ENCODE measurements around the gene NEK11. TPM values are rescaled to one million over a fixed set of nuclear protein-coding genes. Genes with fewer than 3 reads are reported as not detected.
A peak's percentile ranks its signal among the peaks of the same experiment; 100 is the strongest.

NEK11 gene
- total RNA-seq, 4 donors from 2014 or later, result 3.5 to 8.6 (median 5.5) TPM

DNA sequence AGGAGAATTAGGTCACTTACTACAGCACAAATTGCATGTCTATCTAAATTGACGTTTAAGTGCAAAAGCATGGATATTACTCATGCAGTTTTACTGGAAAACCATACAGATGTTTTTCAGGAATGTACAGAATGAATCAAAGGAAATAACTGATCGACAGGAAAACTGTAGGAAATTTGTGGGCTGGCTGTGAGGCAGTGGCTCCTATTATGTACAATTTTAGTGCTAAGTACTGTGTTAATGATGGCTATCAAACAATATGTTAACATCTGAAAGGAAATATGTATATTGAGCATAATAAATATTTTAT lies 361.8 kb downstream of the NEK11 start:
- H3K27ac ChIP-seq, result no peak overlapping the region
- no peaks in the 10 kb centered on the region for H3K9me3 ChIP-seq
- no peaks in the 10 kb centered on the region for H3K27me3 ChIP-seq
- H3K4me1 ChIP-seq, result peaks cover 0 to 30% (median 4%) of the 10 kb centered on the region in 4 donors
- no peak overlapping the region for H3K4me3 ChIP-seq
- TF ChIP-seq POLR2A (IDR thresholded peaks at IDR 0.05), result no peak
- no peak for TF ChIP-seq CTCF (IDR thresholded peaks at IDR 0.05)
- no peak for DNase-seq
- peaks cover 0 to 14% (median 0%) of the 10 kb centered on the region in 3 donors for H3K36me3 ChIP-seq

- Histone ChIP-seq H3K36me3 (peaks cover 0 to 5% (median 0%) of the 10 kb centered on the region in 3 donors), H3K4me3 (no peak overlapping the region), H3K27ac (no peak overlapping the region), H3K27me3 (no peaks in the 10 kb centered on the region), H3K9me3 (no peaks in the 10 kb centered on the region), H3K4me1 (peaks cover 0 to 25% (median 3%) of the 10 kb centered on the region in 4 donors)
- no peak for DNase-seq
- TF ChIP-seq CTCF (IDR thresholded peaks at IDR 0.05), result peak in 1 of 6 experiments; percentile 3
- no peak for TF ChIP-seq POLR2A (IDR thresholded peaks at IDR 0.05)
Measured at GRCh38 chr3:131390331-131390730, 363.7 kb downstream of the NEK11 start.

DNA sequence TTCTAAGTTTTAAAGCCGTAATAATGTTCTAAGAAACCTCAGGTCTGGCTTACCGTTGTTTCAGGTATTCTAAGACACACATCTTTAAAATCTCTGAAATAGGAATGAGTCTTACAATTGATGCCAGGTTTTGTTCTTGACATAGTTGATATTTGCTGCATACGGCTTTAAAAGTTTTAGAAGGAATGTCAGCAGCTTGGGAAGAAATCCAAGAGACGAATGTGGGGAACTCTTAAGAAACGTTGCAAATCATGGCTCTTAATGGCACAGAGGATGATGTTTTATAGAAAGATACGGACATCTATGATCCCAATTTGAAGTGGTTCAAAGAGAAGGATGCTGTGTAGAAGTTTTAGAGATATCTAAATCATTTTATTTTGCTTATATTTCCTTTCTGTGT lies 366.4 kb downstream of the NEK11 start:
- no peak for DNase-seq
- Histone ChIP-seq H3K4me3 (no peak overlapping the region), H3K27me3 (no peaks in the 10 kb centered on the region), H3K36me3 (no peaks in the 10 kb centered on the region), H3K4me1 (peaks cover 0 to under 1% (median 0%) of the 10 kb centered on the region in 4 donors), H3K9me3 (no peaks in the 10 kb centered on the region), H3K27ac (no peak overlapping the region)
- TF ChIP-seq CTCF (IDR thresholded peaks at IDR 0.05) (no peak), POLR2A (IDR thresholded peaks at IDR 0.05) (no peak)

GRCh38 chr3:131393868-131394267 lies 367.2 kb downstream of the NEK11 start:
- H3K27me3 ChIP-seq, result no peaks in the 10 kb centered on the region
- H3K36me3 ChIP-seq, result no peaks in the 10 kb centered on the region
- H3K4me3 ChIP-seq, result no peak overlapping the region
- H3K9me3 ChIP-seq, result no peaks in the 10 kb centered on the region
- DNase-seq, result no peak
- TF ChIP-seq POLR2A (IDR thresholded peaks at IDR 0.05), result no peak
- no peaks in the 10 kb centered on the region for H3K4me1 ChIP-seq
- H3K27ac ChIP-seq, result no peak overlapping the region

GRCh38 chr3:131394400-131394799 lies 367.7 kb downstream of the NEK11 start:
- no peak for DNase-seq
- TF ChIP-seq POLR2A (IDR thresholded peaks at IDR 0.05), result no peak
- TF ChIP-seq CTCF (IDR thresholded peaks at IDR 0.05), result no peak
- H3K27me3 ChIP-seq, result no peaks in the 10 kb centered on the region
- H3K4me3 ChIP-seq, result no peak overlapping the region
- H3K27ac ChIP-seq, result no peak overlapping the region
- H3K9me3 ChIP-seq, result no peaks in the 10 kb centered on the region
- H3K4me1 ChIP-seq, result no peaks in the 10 kb centered on the region
- no peaks in the 10 kb centered on the region for H3K36me3 ChIP-seq

- Histone ChIP-seq H3K27ac (no peak overlapping the region), H3K27me3 (no peaks in the 10 kb centered on the region)
- TF ChIP-seq CTCF (IDR thresholded peaks at IDR 0.05) (no peak), POLR2A (IDR thresholded peaks at IDR 0.05) (no peak)
Measured at GRCh38 chr3:131396170-131396569, 369.5 kb downstream of the NEK11 start.

More at GRCh38 chr3:131396170-131396569, 369.5 kb downstream of the NEK11 start:
- no peaks in the 10 kb centered on the region for H3K4me1 ChIP-seq
- no peaks in the 10 kb centered on the region for H3K36me3 ChIP-seq
- no peaks in the 10 kb centered on the region for H3K9me3 ChIP-seq
- DNase-seq, result no peak
- H3K4me3 ChIP-seq, result no peak overlapping the region

Data from Peyer's patch (tissue), 4 donors.